Naive B cell (primary cell): Measurements from ENCODE around the gene KHDRBS1. TPM values are rescaled to one million over a fixed set of nuclear protein-coding genes. Genes with fewer than 3 reads are reported as not detected.
A peak's percentile ranks its signal among the peaks of the same experiment; 100 is the strongest.
"Not testable (repeated sequence)": the region's sequence is repeated elsewhere in the genome, so short reads cannot be mapped to it uniquely, and the experiment has no call there.

Source experiments
- ATAC-seq, 2 donors: fragments of 150-1000 bp; cut with Tn5 transposase; 2 replicates each; pipeline ENCODE4 v1.10.0; 2021; ENCODE audit warnings: low read depth in 2 of 2, mild to moderate bottlenecking in 2 of 2, moderate library complexity in 2 of 2
- DNase-seq: peaks from one replicate; pipeline ENCODE4 v3.0.0; 2022
- H3K27ac Mint-ChIP-seq, 6 donors: one replicate each; pipeline ENCODE4 v1.8.0; 2020 to 2022; ENCODE audit warnings: mild to moderate bottlenecking in 6 of 6, mixed read lengths in 6 of 6, moderate library complexity in 5 of 6, inconsistent platforms in 2 of 6
- H3K27me3 Mint-ChIP-seq, 3 donors: one replicate each; pipeline ENCODE4 v1.8.0; 2021 to 2022; ENCODE audit warnings: mixed read lengths in 3 of 3, mild to moderate bottlenecking in 1 of 3
- H3K36me3 Mint-ChIP-seq, 2 donors: one replicate each; pipeline ENCODE4 v1.8.0; 2020 to 2022; ENCODE audit warnings: mixed read lengths in 2 of 2, inconsistent platforms in 1 of 2, mild to moderate bottlenecking in 1 of 2
- H3K4me1 Mint-ChIP-seq, 3 donors: one replicate each; pipeline ENCODE4 v1.8.0; 2020 to 2022; ENCODE audit warnings: mixed read lengths in 3 of 3, inconsistent platforms in 1 of 3, mild to moderate bottlenecking in 1 of 3, moderate library complexity in 1 of 3
- H3K4me3 Mint-ChIP-seq, 8 donors: one replicate each; pipeline ENCODE4 v1.8.0; 2020 to 2022; ENCODE audit warnings: mild to moderate bottlenecking in 8 of 8, mixed read lengths in 8 of 8, moderate library complexity in 8 of 8, inconsistent platforms in 2 of 8
- H3K9me3 Mint-ChIP-seq, 7 donors: one replicate each; pipeline ENCODE4 v1.8.0; 2020 to 2022; ENCODE audit warnings: mixed read lengths in 7 of 7, mild to moderate bottlenecking in 5 of 7, inconsistent platforms in 2 of 7, moderate library complexity in 1 of 7
- polyA plus RNA-seq, 6 donors: library from polyadenylated mRNA; unstranded; fragments of 300-500 nt; fragmentation: Illumina TruSeq; gene quantifications; one replicate each; pipeline ENCODE4 v1.2.3, GENCODE V29; 2021; ENCODE audit warnings: low read depth in 6 of 6

KHDRBS1 gene
- polyA plus RNA-seq, 6 donors from 2014 or later = 96.3 to 134 (median 115) TPM

DNA sequence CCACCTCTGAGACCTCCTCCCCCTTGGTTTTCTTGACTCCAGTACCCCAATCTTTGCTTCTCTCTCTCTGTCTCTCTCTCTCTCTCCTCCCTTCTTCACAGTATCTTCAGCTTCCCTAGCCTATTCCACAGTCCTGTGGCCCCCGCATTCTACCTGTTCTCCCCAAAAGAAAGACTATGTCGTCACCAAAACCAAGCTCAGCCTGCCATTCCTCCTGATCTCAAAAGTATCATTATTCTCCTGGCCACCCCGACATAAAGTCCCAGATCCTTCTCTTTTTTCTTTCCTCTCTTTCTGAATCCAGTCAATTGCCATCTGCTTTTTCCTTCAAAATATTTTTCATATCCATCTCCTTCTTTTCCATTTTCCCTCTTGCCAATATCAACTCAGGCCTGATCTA lies 23.7 kb upstream of the KHDRBS1 start:
- H3K4me1 Mint-ChIP-seq = peaks cover 5 to 16% (median 15%) of the 10 kb centered on the region in 3 donors
- ATAC-seq (no peak), DNase-seq (no peak)
- H3K27ac Mint-ChIP-seq = no peak overlapping the region
- no peaks in the 10 kb centered on the region for H3K36me3 Mint-ChIP-seq
- no peaks in the 10 kb centered on the region for H3K9me3 Mint-ChIP-seq
- no peak overlapping the region for H3K4me3 Mint-ChIP-seq
- H3K27me3 Mint-ChIP-seq = peaks cover 0 to 4% (median 0%) of the 10 kb centered on the region in 3 donors

DNA sequence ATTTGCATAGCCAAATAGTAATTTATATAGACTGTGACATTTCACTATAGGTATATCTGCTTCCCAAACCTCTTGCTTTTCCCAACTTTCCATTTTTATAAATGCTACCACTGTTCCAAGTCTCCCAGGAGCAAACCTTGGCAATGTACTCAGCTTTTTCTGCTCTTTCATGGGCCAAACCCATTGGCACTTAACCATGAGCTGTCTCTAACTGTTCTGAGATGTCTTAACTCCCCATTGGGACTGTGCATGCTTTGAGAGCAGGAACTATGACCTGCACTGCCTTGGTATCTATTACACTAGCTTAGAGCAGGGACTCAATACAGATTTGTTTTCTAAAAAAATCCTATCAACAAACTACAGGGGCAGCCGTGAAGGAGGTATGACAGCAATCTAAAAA lies 22.5 kb upstream of the KHDRBS1 start:
- H3K27ac Mint-ChIP-seq = no peak overlapping the region
- H3K27me3 Mint-ChIP-seq = peaks cover 0 to 4% (median 0%) of the 10 kb centered on the region in 3 donors
- H3K9me3 Mint-ChIP-seq = no peaks in the 10 kb centered on the region
- ATAC-seq = no peak
- H3K36me3 Mint-ChIP-seq = no peaks in the 10 kb centered on the region
- no peak overlapping the region for H3K4me3 Mint-ChIP-seq
- DNase-seq = no peak
- H3K4me1 Mint-ChIP-seq = peaks cover 0 to 9% (median 9%) of the 10 kb centered on the region in 3 donors

DNA sequence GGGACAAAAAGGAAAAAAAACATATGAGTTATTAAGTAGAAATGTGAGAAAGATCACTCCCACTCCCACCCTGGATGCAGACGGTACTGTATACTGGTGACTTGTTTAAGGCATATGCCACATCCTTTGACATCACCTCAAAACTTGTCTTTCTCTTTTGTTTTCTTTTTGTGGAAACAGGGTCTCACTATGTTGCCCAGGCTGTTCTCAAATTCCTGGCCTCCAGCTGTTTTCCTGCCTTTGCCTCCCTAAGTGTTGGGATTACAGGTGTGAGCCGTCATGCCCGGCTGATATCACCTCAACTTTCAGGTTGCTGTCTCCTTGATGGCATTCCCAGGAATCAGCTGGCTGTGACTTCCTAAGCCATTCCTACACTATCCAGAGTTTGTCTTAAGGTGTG lies 18.4 kb upstream of the KHDRBS1 start:
- ATAC-seq (no peak), DNase-seq (no peak)
- no peak overlapping the region for H3K27ac Mint-ChIP-seq
- H3K27me3 Mint-ChIP-seq = peaks cover 0 to 4% (median 0%) of the 10 kb centered on the region in 3 donors
- no peaks in the 10 kb centered on the region for H3K9me3 Mint-ChIP-seq
- H3K4me1 Mint-ChIP-seq = no peaks in the 10 kb centered on the region
- H3K4me3 Mint-ChIP-seq = no peak overlapping the region
- H3K36me3 Mint-ChIP-seq = no peaks in the 10 kb centered on the region

DNA sequence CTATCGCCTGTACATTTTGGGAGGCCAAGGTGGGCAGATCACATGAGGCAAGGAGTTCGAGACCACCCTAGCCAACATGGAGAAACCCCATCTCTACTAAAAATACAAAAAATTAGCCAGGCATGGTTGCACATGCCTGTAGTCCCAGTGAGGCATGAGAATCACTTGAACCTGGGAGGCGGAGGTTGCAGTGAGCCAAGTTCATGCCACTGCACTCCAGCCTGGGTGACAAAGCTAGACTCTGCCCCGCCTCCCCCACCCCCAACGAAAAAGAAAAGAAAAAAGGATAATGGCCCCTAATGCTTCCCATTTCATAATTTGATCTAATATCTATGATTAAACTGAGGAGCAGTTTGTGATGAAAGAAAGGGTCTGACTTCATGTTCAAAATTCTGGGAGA lies 17.5 kb upstream of the KHDRBS1 start:
- not testable (repeated sequence) for H3K9me3 Mint-ChIP-seq, DNase-seq, H3K4me1 Mint-ChIP-seq, H3K4me3 Mint-ChIP-seq, ATAC-seq, H3K27me3 Mint-ChIP-seq, H3K36me3 Mint-ChIP-seq
- peak overlapping the region in 1 of 6 donors; percentile 13 for H3K27ac Mint-ChIP-seq

DNA sequence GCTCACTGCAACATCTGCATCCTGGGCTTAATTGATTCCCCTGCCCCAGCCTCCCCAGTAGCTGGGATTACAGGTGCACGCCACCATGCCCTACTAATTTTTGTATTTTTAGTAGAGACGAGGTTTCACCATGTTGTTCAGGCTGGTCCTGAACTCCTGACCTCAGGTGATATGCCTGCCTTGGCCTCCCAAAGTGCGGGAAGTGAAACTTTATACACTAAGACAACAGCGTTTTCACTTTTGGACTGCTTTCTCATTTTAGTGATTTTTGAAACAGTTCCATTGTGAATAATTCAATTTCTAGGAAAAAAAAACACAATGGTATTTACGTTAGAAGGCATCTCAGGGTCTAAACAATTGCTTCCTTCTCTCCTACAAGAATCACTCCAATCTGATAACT lies 11.8 kb upstream of the KHDRBS1 start:
- Mint-ChIP-seq H3K27me3 (no peaks in the 10 kb centered on the region), H3K36me3 (no peaks in the 10 kb centered on the region), H3K4me3 (peak overlapping the region in 1 of 8 donors; percentile 52), H3K27ac (peak overlapping the region in 5 of 6 donors; percentile 4 to 40 (median 26)), H3K9me3 (peaks cover 0 to 7% (median 0%) of the 10 kb centered on the region in 7 donors), H3K4me1 (peaks cover 23 to 31% (median 28%) of the 10 kb centered on the region in 3 donors)
- DNase-seq = no peak
- no peak for ATAC-seq

DNA sequence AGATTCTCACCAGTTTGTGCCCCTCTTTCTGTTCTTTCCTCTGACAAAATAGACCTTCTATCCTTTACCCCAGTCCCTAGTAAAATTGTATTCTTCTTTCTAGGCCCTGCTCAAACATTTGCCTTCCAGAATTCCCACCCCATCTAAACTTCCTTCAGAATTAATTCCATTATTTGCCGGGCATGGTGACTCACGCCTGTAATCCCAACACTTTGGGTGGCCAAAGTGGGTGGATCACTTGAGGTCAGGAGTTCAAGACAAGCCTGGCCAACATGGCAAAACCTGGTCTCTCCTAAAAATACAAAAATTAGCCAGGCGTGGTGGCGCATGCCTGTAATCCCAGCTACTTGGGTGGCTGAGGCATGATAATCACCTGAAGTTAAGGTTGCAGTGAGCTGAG lies 11.4 kb upstream of the KHDRBS1 start:
- H3K27ac Mint-ChIP-seq = peak overlapping the region in 4 of 6 donors; percentile 4 to 40 (median 35)

DNA sequence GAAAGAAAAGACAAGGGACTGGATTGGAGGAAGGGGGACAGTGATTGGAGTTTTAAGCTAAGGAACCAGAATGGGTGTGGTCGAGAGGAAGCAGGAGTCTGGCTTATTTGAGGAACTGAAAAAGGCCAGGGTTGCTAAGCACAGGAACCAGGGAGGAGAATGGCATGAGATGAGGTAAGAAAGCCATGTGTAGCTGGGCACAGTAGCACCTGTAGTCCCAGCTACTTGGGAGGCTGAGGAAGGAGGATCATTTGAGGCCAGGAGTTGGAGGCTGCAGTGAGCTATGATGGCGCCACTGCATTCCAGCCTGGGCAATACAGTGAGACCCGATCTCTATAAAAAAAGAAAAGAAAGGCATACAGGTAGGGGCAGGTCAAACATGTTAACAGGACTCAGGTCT lies 8.1 kb upstream of the KHDRBS1 start:
- ATAC-seq = peak; percentile 77 to 79
- no peaks in the 10 kb centered on the region for H3K36me3 Mint-ChIP-seq
- peaks cover 0 to 7% (median 0%) of the 10 kb centered on the region in 7 donors for H3K9me3 Mint-ChIP-seq
- peak overlapping the region in 5 of 6 donors; percentile 24 to 88 (median 57) for H3K27ac Mint-ChIP-seq
- H3K4me1 Mint-ChIP-seq = peaks cover 23 to 31% (median 28%) of the 10 kb centered on the region in 3 donors
- H3K27me3 Mint-ChIP-seq = no peaks in the 10 kb centered on the region
- DNase-seq = no peak
- H3K4me3 Mint-ChIP-seq = peak overlapping the region in 7 of 8 donors; percentile 8 to 86 (median 42)

More for the DNA sequence above, 11.4 kb upstream of the KHDRBS1 start:
- DNase-seq, H3K9me3 Mint-ChIP-seq, ATAC-seq, H3K27me3 Mint-ChIP-seq, H3K36me3 Mint-ChIP-seq: not testable (repeated sequence)
- peak overlapping the region in 1 of 8 donors; percentile 47 for H3K4me3 Mint-ChIP-seq
- peaks cover 23 to 31% (median 28%) of the 10 kb centered on the region in 3 donors for H3K4me1 Mint-ChIP-seq

DNA sequence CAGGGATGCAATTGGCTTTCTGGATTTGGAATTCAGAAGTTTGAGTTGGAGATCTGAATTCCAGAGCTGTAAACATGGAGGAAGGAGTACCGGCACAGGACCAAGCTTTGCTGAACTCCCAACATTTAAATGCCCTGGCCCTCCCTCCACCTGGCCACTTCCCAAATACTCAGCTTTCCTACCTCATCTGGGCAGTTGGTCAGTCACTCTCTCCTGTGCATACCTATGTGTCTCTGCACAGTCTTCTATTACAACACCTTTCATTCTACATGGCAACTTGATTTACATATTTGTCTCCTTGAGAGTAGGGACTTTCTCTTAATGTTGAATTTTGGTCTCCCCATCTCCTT lies 6.1 kb upstream of the KHDRBS1 start:
- Mint-ChIP-seq H3K4me3 (no peak overlapping the region), H3K9me3 (peaks cover 0 to 7% (median 0%) of the 10 kb centered on the region in 7 donors), H3K27ac (no peak overlapping the region), H3K36me3 (no peaks in the 10 kb centered on the region), H3K27me3 (no peaks in the 10 kb centered on the region), H3K4me1 (peaks cover 18 to 27% (median 23%) of the 10 kb centered on the region in 3 donors)
- ATAC-seq (no peak), DNase-seq (no peak)

DNA sequence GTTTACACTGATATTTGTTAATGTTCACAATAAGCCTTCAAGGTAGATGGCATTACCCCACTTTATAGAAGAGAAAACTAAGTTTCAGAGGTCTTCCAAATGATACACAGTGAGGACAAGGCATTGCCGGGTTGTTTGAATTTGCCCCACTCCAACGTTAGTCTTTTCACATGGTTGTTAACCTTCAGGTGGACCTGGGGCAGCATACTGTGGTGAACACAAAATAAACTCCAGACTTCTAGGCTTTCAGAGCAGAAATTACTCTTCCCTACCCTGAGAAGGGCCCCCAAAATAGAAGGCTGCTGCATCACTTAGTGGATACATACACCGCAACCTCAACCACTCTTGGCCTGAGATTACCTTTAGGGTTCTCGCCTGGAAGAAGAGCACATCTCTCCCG lies 3.4 kb upstream of the KHDRBS1 start:
- H3K9me3 Mint-ChIP-seq = peaks cover 0 to 7% (median 0%) of the 10 kb centered on the region in 7 donors
- ATAC-seq (no peak), DNase-seq (no peak)
- no peaks in the 10 kb centered on the region for H3K36me3 Mint-ChIP-seq
- H3K27ac Mint-ChIP-seq = no peak overlapping the region
- H3K27me3 Mint-ChIP-seq = no peaks in the 10 kb centered on the region
- peaks cover 19 to 31% (median 29%) of the 10 kb centered on the region in 3 donors for H3K4me1 Mint-ChIP-seq
- H3K4me3 Mint-ChIP-seq = peak overlapping the region in 1 of 8 donors; percentile 62

DNA sequence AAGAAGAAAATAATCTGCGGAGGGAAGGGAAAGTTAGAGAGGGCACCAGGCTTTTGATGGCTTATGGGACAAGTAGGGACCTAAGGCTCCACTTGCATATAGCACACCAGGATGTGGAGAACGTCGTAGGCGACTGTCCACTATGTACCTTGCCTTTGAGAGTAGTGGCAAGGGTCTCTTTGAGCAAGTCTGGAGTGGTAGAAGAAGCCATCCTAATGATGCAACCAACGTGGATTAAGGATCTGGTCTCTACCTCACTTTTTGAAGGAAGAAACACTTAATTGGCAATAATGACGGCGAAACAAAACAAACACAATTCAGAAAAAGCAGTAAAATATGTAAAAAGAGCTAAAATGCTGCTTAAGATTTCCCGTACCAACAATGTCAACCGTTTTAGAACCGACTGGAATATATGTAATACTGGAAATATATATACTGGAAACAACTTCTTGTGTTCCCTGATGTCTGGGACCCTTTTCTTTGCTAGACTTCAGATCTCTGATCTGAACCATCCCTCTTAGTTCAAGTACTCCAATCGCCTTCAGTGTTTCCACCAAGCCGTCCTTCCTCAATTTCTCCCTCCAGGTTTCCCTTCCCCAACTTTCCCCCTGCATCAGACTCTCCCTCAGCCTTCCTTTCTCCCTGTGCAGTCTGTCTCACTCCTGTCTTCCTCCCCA lies 821 bp upstream of the KHDRBS1 start:
- Mint-ChIP-seq H3K27me3 (no peaks in the 10 kb centered on the region), H3K4me3 (peak overlapping the region; percentile 85 to 98 (median 96)), H3K4me1 (peaks cover 33 to 40% (median 33%) of the 10 kb centered on the region in 3 donors), H3K9me3 (no peaks in the 10 kb centered on the region), H3K27ac (peak overlapping the region; percentile 92 to 99 (median 98)), H3K36me3 (no peaks in the 10 kb centered on the region)
- DNase-seq (no peak), ATAC-seq (no peak)

DNA sequence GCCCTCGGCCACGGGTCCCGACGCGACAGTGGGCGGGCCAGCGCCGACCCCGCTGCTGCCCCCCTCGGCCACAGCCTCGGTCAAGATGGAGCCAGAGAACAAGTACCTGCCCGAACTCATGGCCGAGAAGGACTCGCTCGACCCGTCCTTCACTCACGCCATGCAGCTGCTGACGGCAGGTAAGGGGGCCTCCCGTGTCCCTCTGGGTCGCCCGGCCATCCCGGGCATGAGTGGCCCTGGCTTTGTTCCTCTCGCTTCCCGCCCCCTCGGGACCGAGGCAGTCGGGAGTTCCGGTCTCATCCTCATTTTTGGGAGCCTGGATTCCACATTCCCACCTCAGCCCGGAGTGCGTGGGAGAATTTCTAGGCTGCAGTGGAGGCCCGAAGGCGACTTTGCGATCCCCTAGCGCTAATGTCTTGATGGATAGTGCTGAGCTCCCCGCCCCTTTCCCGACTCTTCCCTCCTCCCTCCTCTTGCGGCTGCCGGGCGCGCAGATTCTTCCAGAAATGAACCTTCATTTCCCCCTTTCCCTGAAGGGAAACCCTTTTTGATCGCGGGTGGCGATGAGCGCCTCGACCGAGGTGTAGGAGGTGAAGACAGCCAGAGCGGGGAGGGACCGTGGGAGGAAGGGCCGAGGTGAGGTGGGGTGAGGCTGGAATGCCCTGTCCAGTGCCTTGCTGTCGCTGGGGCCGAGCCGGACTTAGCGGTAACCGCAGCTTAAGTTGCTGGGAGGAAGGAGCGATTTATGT lies 705 bp downstream of the KHDRBS1 start:
- Mint-ChIP-seq H3K9me3 (no peaks in the 10 kb centered on the region), H3K4me1 (peaks cover 33 to 44% (median 40%) of the 10 kb centered on the region in 3 donors), H3K27ac (peak overlapping the region; percentile 89 to 98 (median 95)), H3K27me3 (no peaks in the 10 kb centered on the region), H3K4me3 (peak overlapping the region; percentile 87 to 98 (median 94)), H3K36me3 (no peaks in the 10 kb centered on the region)
- peak in 1 of 2 donors; percentile 0 for ATAC-seq
- peak; percentile 7 for DNase-seq

DNA sequence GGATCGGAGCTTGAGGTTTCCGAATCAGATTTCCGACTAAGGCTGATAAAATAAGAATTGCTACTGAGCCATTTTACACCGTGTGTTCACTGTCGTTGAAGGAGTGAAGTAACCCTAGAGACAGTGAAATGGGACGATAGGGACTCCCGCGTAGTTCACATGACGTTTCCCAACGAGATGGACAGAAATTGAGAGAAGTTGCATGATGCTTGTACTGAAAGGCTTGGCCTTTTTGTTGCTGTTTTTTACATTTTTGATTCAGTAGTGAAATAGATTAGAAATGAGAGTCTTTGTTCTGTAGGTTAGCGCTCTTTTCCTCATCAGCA lies 1.2 kb downstream of the KHDRBS1 start:
- Mint-ChIP-seq H3K4me1 (peaks cover 33 to 45% (median 45%) of the 10 kb centered on the region in 3 donors), H3K27me3 (no peaks in the 10 kb centered on the region), H3K27ac (peak overlapping the region; percentile 89 to 98 (median 95)), H3K36me3 (no peaks in the 10 kb centered on the region), H3K9me3 (no peaks in the 10 kb centered on the region), H3K4me3 (peak overlapping the region; percentile 87 to 98 (median 94))
- ATAC-seq (no peak), DNase-seq (no peak)

DNA sequence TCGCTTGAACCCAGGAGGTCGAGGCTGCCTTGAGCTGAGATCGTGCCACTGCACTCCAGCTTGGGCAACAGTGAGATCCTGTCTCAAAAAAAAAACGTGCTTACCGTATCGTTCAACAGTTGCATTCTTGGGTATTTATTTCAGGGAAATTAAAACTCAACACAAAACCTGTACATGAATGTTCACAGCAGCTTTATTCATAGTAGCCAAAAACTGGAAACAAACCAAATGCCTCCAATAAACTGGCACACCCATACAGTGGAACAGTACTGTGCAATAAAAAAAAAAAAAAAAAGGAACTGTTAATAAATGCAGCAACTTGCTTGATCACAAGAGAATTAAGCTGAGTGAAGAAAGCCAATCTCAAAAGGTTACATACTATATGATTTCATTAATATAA lies 6.7 kb downstream of the KHDRBS1 start:
- ATAC-seq = peak in 1 of 2 donors; percentile 51
- Mint-ChIP-seq H3K27ac (peak overlapping the region in 4 of 6 donors; percentile 47 to 80 (median 64)), H3K9me3 (no peaks in the 10 kb centered on the region), H3K4me1 (peaks cover 21 to 64% (median 55%) of the 10 kb centered on the region in 3 donors), H3K4me3 (peak overlapping the region in 6 of 8 donors; percentile 12 to 57 (median 42)), H3K27me3 (no peaks in the 10 kb centered on the region), H3K36me3 (peaks cover 0 to 4% of the 10 kb centered on the region in 2 donors)
- no peak for DNase-seq
